Parathyroid adenoma (tissue), 2 donors: ENCODE data around the gene SDE2.

Experiments used
- H2AFZ ChIP-seq: fragments of 300-600 bp; sonication (generic); one replicate; pipeline ENCODE4 v1.7.0; 2017; ENCODE audit warnings: antibody characterized with exemption, mild to moderate bottlenecking
- H3K27ac ChIP-seq: fragments of 300-600 bp; sonication (generic); one replicate; pipeline ENCODE4 v1.7.0; 2017
- H3K27me3 ChIP-seq: fragments of 300-600 bp; sonication (generic); one replicate; pipeline ENCODE4 v1.7.0; 2017; ENCODE audit warnings: low read length; ENCODE audit not compliant: control insufficient read depth, insufficient read depth
- H3K36me3 ChIP-seq: fragments of 300-600 bp; sonication (generic); one replicate; pipeline ENCODE4 v1.7.0; 2017; ENCODE audit warnings: low read length; ENCODE audit not compliant: control insufficient read depth, insufficient read depth
- H3K4me1 ChIP-seq: fragments of 300-600 bp; sonication (generic); one replicate; pipeline ENCODE4 v1.7.0; 2017; ENCODE audit warnings: control low read depth
- H3K4me2 ChIP-seq: fragments of 300-600 bp; sonication (generic); one replicate; pipeline ENCODE4 v1.7.0; 2017; ENCODE audit warnings: low read length
- H3K4me3 ChIP-seq: fragments of 300-600 bp; sonication (generic); one replicate; pipeline ENCODE4 v1.7.0; 2017; ENCODE audit warnings: low read depth, low read length
- H3K79me2 ChIP-seq: fragments of 300-600 bp; sonication (generic); one replicate; pipeline ENCODE4 v1.7.0; 2017; ENCODE audit warnings: control low read depth
- H3K9ac ChIP-seq: fragments of 300-600 bp; sonication (generic); one replicate; pipeline ENCODE4 v1.7.0; 2017; ENCODE audit warnings: mild to moderate bottlenecking
- H3K9me3 ChIP-seq: fragments of 300-600 bp; sonication (generic); one replicate; pipeline ENCODE4 v1.7.0; 2017; ENCODE audit warnings: low read length; ENCODE audit not compliant: control insufficient read depth
- CTCF ChIP-seq: fragments of 300-600 bp; sonication (generic); IDR thresholded peaks from one replicate; pipeline ENCODE4 v1.7.0; 2017; ENCODE audit warnings: antibody characterized with exemption, mild to moderate bottlenecking
- donor health status: primary hyperparathyroidism.

SDE2 gene

GRCh38 chr1:226033582-226033981 lies 34.4 kb upstream of the SDE2 start:
- Histone ChIP-seq H3K27me3 (no peaks in the 10 kb centered on the region), H3K79me2 (no peaks in the 10 kb centered on the region), H3K36me3 (no peaks in the 10 kb centered on the region), H3K27ac (no peak overlapping the region), H3K4me2 (no peak overlapping the region), H3K4me3 (no peak overlapping the region), H3K9me3 (no peaks in the 10 kb centered on the region), H3K4me1 (no peaks in the 10 kb centered on the region), H2AFZ (no peak overlapping the region), H3K9ac (no peak overlapping the region)
- no peak for TF ChIP-seq CTCF

DNA sequence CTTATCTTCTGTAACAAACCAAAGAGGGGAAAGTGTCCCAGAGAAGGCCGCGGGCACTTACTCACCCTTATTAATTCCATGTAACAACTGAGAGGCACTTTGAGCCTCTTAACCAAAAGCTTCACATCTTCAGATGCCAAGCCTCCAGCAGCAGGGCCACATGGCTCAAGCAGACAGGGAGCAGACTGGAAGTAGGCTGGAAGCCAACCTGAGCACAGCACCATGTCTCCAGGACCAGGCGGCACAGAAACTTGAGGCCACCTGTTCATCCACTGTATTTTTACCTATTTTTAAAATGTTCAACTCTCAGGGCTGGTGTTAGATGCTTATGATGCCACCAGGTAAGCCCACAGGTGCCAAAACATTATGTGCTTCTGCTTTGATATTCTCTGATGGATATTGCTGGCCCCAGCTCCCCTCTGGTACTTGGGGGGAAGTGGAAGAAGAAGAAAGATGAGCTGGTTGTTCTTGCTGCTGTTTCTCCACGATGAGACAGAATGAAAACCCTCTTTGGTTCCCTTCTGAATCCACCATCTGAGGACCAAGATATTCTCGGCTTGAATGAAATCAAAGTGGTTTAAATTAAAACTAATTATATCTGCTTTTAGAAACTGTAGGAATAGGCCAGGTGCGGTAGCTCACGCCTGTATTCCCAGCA lies 30.6 kb upstream of the SDE2 start:
- no peak overlapping the region for H3K9ac ChIP-seq
- H3K79me2 ChIP-seq = no peaks in the 10 kb centered on the region
- H3K36me3 ChIP-seq = no peaks in the 10 kb centered on the region
- no peak for TF ChIP-seq CTCF
- no peak overlapping the region for H3K4me3 ChIP-seq
- no peaks in the 10 kb centered on the region for H3K9me3 ChIP-seq
- H3K27ac ChIP-seq = no peak overlapping the region
- H3K27me3 ChIP-seq = no peaks in the 10 kb centered on the region
- no peak overlapping the region for H2AFZ ChIP-seq
- no peak overlapping the region for H3K4me2 ChIP-seq
- H3K4me1 ChIP-seq = no peaks in the 10 kb centered on the region

DNA sequence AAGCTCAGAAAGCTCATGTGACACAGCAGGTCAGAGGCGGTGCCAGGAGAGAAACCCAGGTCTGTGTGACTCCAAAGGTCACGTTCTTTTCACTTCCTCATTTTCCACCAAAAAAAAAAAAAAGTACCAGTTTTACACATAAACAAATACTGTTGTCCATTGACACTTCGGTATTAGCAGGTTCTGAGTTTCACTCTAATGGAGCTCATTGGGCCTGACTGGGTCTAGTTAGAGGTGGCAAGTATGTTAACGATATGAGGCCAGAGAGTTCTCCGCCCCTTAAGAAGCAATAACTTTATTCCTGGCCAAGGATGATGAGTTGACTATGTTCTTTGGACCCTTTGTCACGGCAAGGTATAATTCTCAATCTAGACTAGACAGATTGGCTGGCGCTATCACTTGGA lies 30.0 kb upstream of the SDE2 start:
- Histone ChIP-seq H3K27ac (no peak overlapping the region), H3K36me3 (no peaks in the 10 kb centered on the region), H3K27me3 (no peaks in the 10 kb centered on the region), H3K9me3 (no peaks in the 10 kb centered on the region), H3K9ac (no peak overlapping the region), H3K4me3 (no peak overlapping the region), H3K4me2 (no peak overlapping the region), H2AFZ (no peak overlapping the region), H3K4me1 (no peaks in the 10 kb centered on the region), H3K79me2 (no peaks in the 10 kb centered on the region)
- TF ChIP-seq CTCF = no peak

GRCh38 chr1:226027538-226028217 lies 28.5 kb upstream of the SDE2 start:
- Histone ChIP-seq H3K27ac (no peak overlapping the region), H2AFZ (no peak overlapping the region), H3K79me2 (no peaks in the 10 kb centered on the region), H3K36me3 (no peaks in the 10 kb centered on the region), H3K4me3 (no peak overlapping the region), H3K4me2 (no peak overlapping the region), H3K9ac (no peak overlapping the region), H3K4me1 (no peaks in the 10 kb centered on the region), H3K9me3 (no peaks in the 10 kb centered on the region), H3K27me3 (no peaks in the 10 kb centered on the region)
- TF ChIP-seq CTCF = no peak

GRCh38 chr1:226026833-226027232 lies 27.7 kb upstream of the SDE2 start:
- no peak overlapping the region for H3K27ac ChIP-seq
- H3K4me1 ChIP-seq = no peaks in the 10 kb centered on the region

More at GRCh38 chr1:226026833-226027232, 27.7 kb upstream of the SDE2 start:
- Histone ChIP-seq H2AFZ (no peak overlapping the region), H3K9me3 (no peaks in the 10 kb centered on the region), H3K9ac (no peak overlapping the region), H3K36me3 (no peaks in the 10 kb centered on the region), H3K79me2 (no peaks in the 10 kb centered on the region), H3K4me2 (no peak overlapping the region), H3K4me3 (no peak overlapping the region), H3K27me3 (no peaks in the 10 kb centered on the region)
- TF ChIP-seq CTCF = no peak
